ENCODE data around the gene ARHGAP8.

The ARHGAP8 gene

GRCh38 chr22:44760476-44760875, 8.1 kb downstream of the ARHGAP8 start:
- Histone ChIP-seq H3K36me3 (ENCODE audit: control insufficient read depth in 5 of 5, insufficient read depth in 5 of 5, low read length in 5 of 5) (no peaks in the 10 kb centered on the region), H3K27ac (ENCODE audit: low read depth, low read length) (no peak overlapping the region), H3K4me3 (ENCODE audit: low read depth in 1 of 5, low read length in 5 of 5) (no peak overlapping the region), H3K9ac (ENCODE audit: low read length in 5 of 5) (no peak overlapping the region), H3K4me1 (ENCODE audit: control insufficient read depth in 5 of 5, insufficient read depth in 5 of 5, low read length in 5 of 5) (peaks cover 0 to 9% (median 0%) of the 10 kb centered on the region in 5 donors), H3K9me3 (ENCODE audit: control insufficient read depth in 5 of 5, low read length in 5 of 5) (no peaks in the 10 kb centered on the region), H3K27me3 (ENCODE audit: control insufficient read depth in 5 of 5, insufficient read depth in 4 of 5, low read length in 5 of 5) (peaks cover 0 to 11% (median 5%) of the 10 kb centered on the region in 5 donors)

- no peaks in the 10 kb centered on the region for H3K36me3 ChIP-seq (ENCODE audit: control insufficient read depth in 5 of 5, insufficient read depth in 5 of 5, low read length in 5 of 5)
- H3K4me3 ChIP-seq (ENCODE audit: low read depth in 1 of 5, low read length in 5 of 5): no peak overlapping the region
- no peak overlapping the region for H3K27ac ChIP-seq (ENCODE audit: low read depth, low read length)
- H3K9ac ChIP-seq (ENCODE audit: low read length in 5 of 5): no peak overlapping the region
- peaks cover 0 to 9% (median 0%) of the 10 kb centered on the region in 5 donors for H3K4me1 ChIP-seq (ENCODE audit: control insufficient read depth in 5 of 5, insufficient read depth in 5 of 5, low read length in 5 of 5)
- no peaks in the 10 kb centered on the region for H3K9me3 ChIP-seq (ENCODE audit: control insufficient read depth in 5 of 5, low read length in 5 of 5)
- peaks cover 0 to 8% (median 6%) of the 10 kb centered on the region in 5 donors for H3K27me3 ChIP-seq (ENCODE audit: control insufficient read depth in 5 of 5, insufficient read depth in 4 of 5, low read length in 5 of 5)
Observed at GRCh38 chr22:44761025-44761424, 8.7 kb downstream of the ARHGAP8 start.

- no peaks in the 10 kb centered on the region for H3K36me3 ChIP-seq (ENCODE audit: control insufficient read depth in 5 of 5, insufficient read depth in 5 of 5, low read length in 5 of 5)
- H3K27ac ChIP-seq (ENCODE audit: low read depth, low read length): no peak overlapping the region
- no peaks in the 10 kb centered on the region for H3K9me3 ChIP-seq (ENCODE audit: control insufficient read depth in 5 of 5, low read length in 5 of 5)
- H3K4me3 ChIP-seq (ENCODE audit: low read depth in 1 of 5, low read length in 5 of 5): no peak overlapping the region
- no peak overlapping the region for H3K9ac ChIP-seq (ENCODE audit: low read length in 5 of 5)
- peaks cover 0 to 9% (median 0%) of the 10 kb centered on the region in 5 donors for H3K4me1 ChIP-seq (ENCODE audit: control insufficient read depth in 5 of 5, insufficient read depth in 5 of 5, low read length in 5 of 5)
- H3K27me3 ChIP-seq (ENCODE audit: control insufficient read depth in 5 of 5, insufficient read depth in 4 of 5, low read length in 5 of 5): peaks cover 0 to 6% (median 2%) of the 10 kb centered on the region in 5 donors
Observed at GRCh38 chr22:44764373-44764772, 12.0 kb downstream of the ARHGAP8 start.

- no peaks in the 10 kb centered on the region for H3K36me3 ChIP-seq (ENCODE audit: control insufficient read depth in 5 of 5, insufficient read depth in 5 of 5, low read length in 5 of 5)
- H3K27me3 ChIP-seq (ENCODE audit: control insufficient read depth in 5 of 5, insufficient read depth in 4 of 5, low read length in 5 of 5): peaks cover 0 to 6% (median 0%) of the 10 kb centered on the region in 5 donors
- H3K4me3 ChIP-seq (ENCODE audit: low read depth in 1 of 5, low read length in 5 of 5): no peak overlapping the region
- H3K9ac ChIP-seq (ENCODE audit: low read length in 5 of 5): no peak overlapping the region
- peaks cover 0 to 9% (median 0%) of the 10 kb centered on the region in 5 donors for H3K4me1 ChIP-seq (ENCODE audit: control insufficient read depth in 5 of 5, insufficient read depth in 5 of 5, low read length in 5 of 5)
- H3K27ac ChIP-seq (ENCODE audit: low read depth, low read length): no peak overlapping the region
- no peaks in the 10 kb centered on the region for H3K9me3 ChIP-seq (ENCODE audit: control insufficient read depth in 5 of 5, low read length in 5 of 5)
Observed at GRCh38 chr22:44764974-44765373, 12.6 kb downstream of the ARHGAP8 start.

- Histone ChIP-seq H3K4me1 (ENCODE audit: control insufficient read depth in 5 of 5, insufficient read depth in 5 of 5, low read length in 5 of 5) (peaks cover 0 to 9% (median 0%) of the 10 kb centered on the region in 5 donors), H3K9ac (ENCODE audit: low read length in 5 of 5) (no peak overlapping the region)
Observed at GRCh38 chr22:44765571-44766285, 13.4 kb downstream of the ARHGAP8 start.

GRCh38 chr22:44773082-44773481, 20.7 kb downstream of the ARHGAP8 start:
- Histone ChIP-seq H3K4me1 (ENCODE audit: control insufficient read depth in 5 of 5, insufficient read depth in 5 of 5, low read length in 5 of 5) (no peaks in the 10 kb centered on the region), H3K9me3 (ENCODE audit: control insufficient read depth in 5 of 5, low read length in 5 of 5) (peaks cover 0 to 11% (median 5%) of the 10 kb centered on the region in 5 donors), H3K4me3 (ENCODE audit: low read depth in 1 of 5, low read length in 5 of 5) (no peak overlapping the region), H3K27me3 (ENCODE audit: control insufficient read depth in 5 of 5, insufficient read depth in 4 of 5, low read length in 5 of 5) (no peaks in the 10 kb centered on the region), H3K9ac (ENCODE audit: low read length in 5 of 5) (no peak overlapping the region), H3K36me3 (ENCODE audit: control insufficient read depth in 5 of 5, insufficient read depth in 5 of 5, low read length in 5 of 5) (no peaks in the 10 kb centered on the region), H3K27ac (ENCODE audit: low read depth, low read length) (no peak overlapping the region)

More at GRCh38 chr22:44765571-44766285, 13.4 kb downstream of the ARHGAP8 start:
- Histone ChIP-seq H3K4me3 (ENCODE audit: low read depth in 1 of 5, low read length in 5 of 5) (peak overlapping the region in 3 of 5 donors; percentile 22 to 46 (median 35)), H3K27me3 (ENCODE audit: control insufficient read depth in 5 of 5, insufficient read depth in 4 of 5, low read length in 5 of 5) (peaks cover 0 to 6% (median 0%) of the 10 kb centered on the region in 5 donors), H3K27ac (ENCODE audit: low read depth, low read length) (no peak overlapping the region), H3K9me3 (ENCODE audit: control insufficient read depth in 5 of 5, low read length in 5 of 5) (no peaks in the 10 kb centered on the region), H3K36me3 (ENCODE audit: control insufficient read depth in 5 of 5, insufficient read depth in 5 of 5, low read length in 5 of 5) (no peaks in the 10 kb centered on the region)

GRCh38 chr22:44775862-44776261, 23.5 kb downstream of the ARHGAP8 start:
- no peak overlapping the region for H3K9ac ChIP-seq (ENCODE audit: low read length in 5 of 5)
- peaks cover 0 to 11% (median 5%) of the 10 kb centered on the region in 5 donors for H3K9me3 ChIP-seq (ENCODE audit: control insufficient read depth in 5 of 5, low read length in 5 of 5)
- H3K27ac ChIP-seq (ENCODE audit: low read depth, low read length): no peak overlapping the region
- H3K4me3 ChIP-seq (ENCODE audit: low read depth in 1 of 5, low read length in 5 of 5): no peak overlapping the region
- no peaks in the 10 kb centered on the region for H3K4me1 ChIP-seq (ENCODE audit: control insufficient read depth in 5 of 5, insufficient read depth in 5 of 5, low read length in 5 of 5)
- no peaks in the 10 kb centered on the region for H3K36me3 ChIP-seq (ENCODE audit: control insufficient read depth in 5 of 5, insufficient read depth in 5 of 5, low read length in 5 of 5)
- H3K27me3 ChIP-seq (ENCODE audit: control insufficient read depth in 5 of 5, insufficient read depth in 4 of 5, low read length in 5 of 5): peaks cover 0 to 4% (median under 1%) of the 10 kb centered on the region in 5 donors

GRCh38 chr22:44776605-44777363, 24.4 kb downstream of the ARHGAP8 start:
- H3K9me3 ChIP-seq (ENCODE audit: control insufficient read depth in 5 of 5, low read length in 5 of 5): peaks cover 0 to 11% (median 5%) of the 10 kb centered on the region in 5 donors
- no peak overlapping the region for H3K27ac ChIP-seq (ENCODE audit: low read depth, low read length)
- H3K27me3 ChIP-seq (ENCODE audit: control insufficient read depth in 5 of 5, insufficient read depth in 4 of 5, low read length in 5 of 5): peaks cover 0 to 4% (median 3%) of the 10 kb centered on the region in 5 donors
- H3K4me1 ChIP-seq (ENCODE audit: control insufficient read depth in 5 of 5, insufficient read depth in 5 of 5, low read length in 5 of 5): no peaks in the 10 kb centered on the region
- no peak overlapping the region for H3K9ac ChIP-seq (ENCODE audit: low read length in 5 of 5)
- H3K4me3 ChIP-seq (ENCODE audit: low read depth in 1 of 5, low read length in 5 of 5): no peak overlapping the region
- no peaks in the 10 kb centered on the region for H3K36me3 ChIP-seq (ENCODE audit: control insufficient read depth in 5 of 5, insufficient read depth in 5 of 5, low read length in 5 of 5)

GRCh38 chr22:44777364-44777755, 25.0 kb downstream of the ARHGAP8 start:
- Histone ChIP-seq H3K4me1 (ENCODE audit: control insufficient read depth in 5 of 5, insufficient read depth in 5 of 5, low read length in 5 of 5) (no peaks in the 10 kb centered on the region), H3K4me3 (ENCODE audit: low read depth in 1 of 5, low read length in 5 of 5) (no peak overlapping the region), H3K9ac (ENCODE audit: low read length in 5 of 5) (no peak overlapping the region), H3K27me3 (ENCODE audit: control insufficient read depth in 5 of 5, insufficient read depth in 4 of 5, low read length in 5 of 5) (peaks cover 0 to 4% (median 3%) of the 10 kb centered on the region in 5 donors), H3K9me3 (ENCODE audit: control insufficient read depth in 5 of 5, low read length in 5 of 5) (peaks cover 0 to 11% (median 5%) of the 10 kb centered on the region in 5 donors), H3K27ac (ENCODE audit: low read depth, low read length) (no peak overlapping the region), H3K36me3 (ENCODE audit: control insufficient read depth in 5 of 5, insufficient read depth in 5 of 5, low read length in 5 of 5) (no peaks in the 10 kb centered on the region)

GRCh38 chr22:44780876-44781449, 28.6 kb downstream of the ARHGAP8 start:
- H3K4me3 ChIP-seq (ENCODE audit: low read depth in 1 of 5, low read length in 5 of 5): no peak overlapping the region
- no peaks in the 10 kb centered on the region for H3K9me3 ChIP-seq (ENCODE audit: control insufficient read depth in 5 of 5, low read length in 5 of 5)
- peaks cover 0 to 4% (median 3%) of the 10 kb centered on the region in 5 donors for H3K27me3 ChIP-seq (ENCODE audit: control insufficient read depth in 5 of 5, insufficient read depth in 4 of 5, low read length in 5 of 5)
- H3K4me1 ChIP-seq (ENCODE audit: control insufficient read depth in 5 of 5, insufficient read depth in 5 of 5, low read length in 5 of 5): no peaks in the 10 kb centered on the region
- no peak overlapping the region for H3K9ac ChIP-seq (ENCODE audit: low read length in 5 of 5)
- no peaks in the 10 kb centered on the region for H3K36me3 ChIP-seq (ENCODE audit: control insufficient read depth in 5 of 5, insufficient read depth in 5 of 5, low read length in 5 of 5)
- H3K27ac ChIP-seq (ENCODE audit: low read depth, low read length): no peak overlapping the region

All from subcutaneous abdominal adipose tissue (tissue), 5 donors.